Esophagus (tissue), 2 donors: ENCODE measurements around the gene KDM5A. TPM values are rescaled to one million over a fixed set of nuclear protein-coding genes. Genes with fewer than 3 reads are reported as not detected.
"Not testable (repeated sequence)": the region's sequence is repeated elsewhere in the genome, so short reads cannot be mapped to it uniquely, and the experiment has no call there.

Source experiments
- H3K27ac ChIP-seq, 2 donors: one replicate each; pipeline ENCODE4 v1.5.1; 2013; ENCODE audit warnings: low read depth in 2 of 2, mild to moderate bottlenecking in 2 of 2, inconsistent platforms in 1 of 2, low read length in 1 of 2, moderate library complexity in 1 of 2
- H3K27me3 ChIP-seq, 2 donors: one replicate each; pipeline ENCODE4 v1.6.1; 2013; ENCODE audit warnings: low read length in 2 of 2, control low read depth in 1 of 2, mild to moderate bottlenecking in 1 of 2; ENCODE audit not compliant: insufficient read depth in 2 of 2, control insufficient read depth in 1 of 2
- H3K36me3 ChIP-seq, 2 donors: one replicate each; pipeline ENCODE4 v1.6.1; 2013; ENCODE audit warnings: low read length in 1 of 2; ENCODE audit not compliant: control insufficient read depth in 2 of 2, insufficient read depth in 2 of 2
- H3K4me1 ChIP-seq, 2 donors: one replicate each; pipeline ENCODE4 v1.6.1; 2013; ENCODE audit warnings: low read length in 1 of 2; ENCODE audit not compliant: control insufficient read depth in 2 of 2, insufficient read depth in 2 of 2
- H3K4me3 ChIP-seq, 2 donors: one replicate each; pipeline ENCODE4 v1.5.1; 2013; ENCODE audit warnings: low read length in 2 of 2, mild to moderate bottlenecking in 2 of 2, low read depth in 1 of 2, moderate library complexity in 1 of 2
- H3K9me3 ChIP-seq, 2 donors: one replicate each; pipeline ENCODE4 v1.6.1; 2013; ENCODE audit warnings: mild to moderate bottlenecking in 2 of 2, low read depth in 1 of 2, low read length in 1 of 2, moderate library complexity in 1 of 2; ENCODE audit not compliant: control insufficient read depth in 2 of 2, insufficient read depth in 1 of 2
- WGBS, 2 donors: extraction: QIAGEN DNeasy Blood & Tissue Kit; methylation state at CpG; one replicate each; pipeline ENCODE4 v1.1.7; 2013; 5-methylcytosine and 5-hydroxymethylcytosine counted together
- polyA plus RNA-seq, 2 donors: library from polyadenylated mRNA; stranded (reverse); fragments of 200-250 nt; gene quantifications; one replicate each; pipeline ENCODE4 v1.2.3, GENCODE V29; 2013
- donor health status: healthy with polysubstance abuse.
- donor health status: Bipolar disorder and iron deficiency.

Gene KDM5A
- polyA plus RNA-seq, 2 donors: 6.6 to 6.8 TPM

GRCh38 chr12:388012-388411 is 1.1 kb downstream of the KDM5A start:
- H3K27ac ChIP-seq: peak overlapping the region in 1 of 2 donors; percentile 97

GRCh38 chr12:386651-387050 is 2.5 kb downstream of the KDM5A start:
- Histone ChIP-seq H3K27ac (no peak overlapping the region), H3K4me3 (no peak overlapping the region), H3K36me3 (peaks cover 0 to 9% of the 10 kb centered on the region in 2 donors), H3K27me3 (no peaks in the 10 kb centered on the region), H3K9me3 (no peaks in the 10 kb centered on the region), H3K4me1 (no peaks in the 10 kb centered on the region)
- WGBS, 2 donors: 61 to 66% methylated on average over 4 of the region's 4 CpGs

More at GRCh38 chr12:388012-388411, 1.1 kb downstream of the KDM5A start:
- Histone ChIP-seq H3K27me3 (no peaks in the 10 kb centered on the region), H3K36me3 (peaks cover 0 to 6% of the 10 kb centered on the region in 2 donors), H3K4me3 (peak overlapping the region; percentile 78 to 90), H3K4me1 (no peaks in the 10 kb centered on the region), H3K9me3 (no peaks in the 10 kb centered on the region)
- 0 to 2% methylated on average over 2 of the region's 2 CpGs for WGBS, 2 donors

- 92 to 99% methylated on average over 5 of the region's 5 CpGs for WGBS, 2 donors
- not testable (repeated sequence) for H3K4me1 ChIP-seq, H3K9me3 ChIP-seq
Measured at GRCh38 chr12:370739-371485, 18.2 kb downstream of the KDM5A start.

GRCh38 chr12:367972-368371 is 21.1 kb downstream of the KDM5A start:
- H3K36me3 ChIP-seq: peaks cover 3 to 12% of the 10 kb centered on the region in 2 donors
- H3K4me1 ChIP-seq: no peaks in the 10 kb centered on the region
- 93 to 98% methylated on average over 1 of the region's 1 CpG for WGBS, 2 donors
- H3K4me3 ChIP-seq: no peak overlapping the region
- H3K27ac ChIP-seq: no peak overlapping the region
- H3K27me3 ChIP-seq: no peaks in the 10 kb centered on the region
- H3K9me3 ChIP-seq: peaks cover 0 to 6% of the 10 kb centered on the region in 2 donors

More at GRCh38 chr12:370739-371485, 18.2 kb downstream of the KDM5A start:
- H3K27ac ChIP-seq, H3K4me3 ChIP-seq, H3K27me3 ChIP-seq, H3K36me3 ChIP-seq: not testable (repeated sequence)

- Histone ChIP-seq H3K27me3 (no peaks in the 10 kb centered on the region), H3K4me3 (no peak overlapping the region), H3K4me1 (no peaks in the 10 kb centered on the region), H3K27ac (no peak overlapping the region), H3K9me3 (peaks cover 0 to 6% of the 10 kb centered on the region in 2 donors), H3K36me3 (peaks cover 6 to 16% of the 10 kb centered on the region in 2 donors)
- 87 to 90% methylated on average over 2 of the region's 2 CpGs for WGBS, 2 donors
Measured at GRCh38 chr12:366820-367219, 22.3 kb downstream of the KDM5A start.

- Histone ChIP-seq H3K4me3 (no peak overlapping the region), H3K36me3 (peaks cover 8 to 11% of the 10 kb centered on the region in 2 donors), H3K27ac (no peak overlapping the region), H3K27me3 (no peaks in the 10 kb centered on the region), H3K9me3 (peaks cover 0 to 2% of the 10 kb centered on the region in 2 donors), H3K4me1 (no peaks in the 10 kb centered on the region)
- 96 to 98% methylated on average over 1 of the region's 1 CpG for WGBS, 2 donors
Measured at GRCh38 chr12:359091-359490, 30.0 kb downstream of the KDM5A start.

- Histone ChIP-seq H3K27ac (no peak overlapping the region), H3K27me3 (no peaks in the 10 kb centered on the region), H3K9me3 (peaks cover 0 to 2% of the 10 kb centered on the region in 2 donors), H3K4me1 (no peaks in the 10 kb centered on the region), H3K36me3 (peaks cover 7 to 9% of the 10 kb centered on the region in 2 donors), H3K4me3 (no peak overlapping the region)
- 80 to 85% methylated on average over 7 of the region's 7 CpGs for WGBS, 2 donors
Measured at GRCh38 chr12:356276-356988, 32.7 kb downstream of the KDM5A start.

GRCh38 chr12:351197-351596 is 37.9 kb downstream of the KDM5A start:
- WGBS, 2 donors: 97 to 99% methylated on average over 4 of the region's 4 CpGs
- not testable (repeated sequence) for H3K27ac ChIP-seq, H3K9me3 ChIP-seq, H3K36me3 ChIP-seq, H3K4me1 ChIP-seq, H3K4me3 ChIP-seq, H3K27me3 ChIP-seq

GRCh38 chr12:349625-350024 is 39.5 kb downstream of the KDM5A start:
- H3K9me3 ChIP-seq, H3K4me1 ChIP-seq, H3K27me3 ChIP-seq, H3K4me3 ChIP-seq, H3K27ac ChIP-seq, H3K36me3 ChIP-seq: not testable (repeated sequence)
- WGBS, 2 donors: 76 to 86% methylated on average over 7 of the region's 7 CpGs
